K562 (cell line): ENCODE data around the gene HSF5. TPM values are rescaled to one million over a fixed set of nuclear protein-coding genes. Genes with fewer than 3 reads are reported as not detected.

Experiments
- ATAC-seq: fragments of 200-7000 bp; cut with Tn5 transposase; 3 replicates; pipeline ENCODE4 v1.9.1; 2020; ENCODE audit warnings: moderate library complexity
- BruUV-seq: library from RNA; stranded (reverse); fragments of 400-500 nt; replicated peaks from 2 replicates; lab custom pipeline; 2021; lab: Mats Ljungman, UMichigan
- CTCF ChIA-PET: fragments of 300-600 bp; formaldehyde crosslinking; extraction: SDS; loops from one replicate; lab custom pipeline; 2021; ENCODE audit warnings: low intra/inter-chr PET ratio; lab: Yijun Ruan, JAX
- POLR2A ChIA-PET: fragments of 300-600, 350-650 bp; sonication (Branson Sonifier 250); formaldehyde crosslinking; extraction: SDS; loops from one replicate; lab custom pipeline; 2021; ENCODE audit warnings: antibody characterized with exemption, inconsistent platforms; lab: Yijun Ruan, JAX
- DNase-seq, 4 experiments: peaks; one replicate each; pipeline versions ENCODE4 v3.0.0 to v3.0.0-alpha.2; 2011 to 2018; ENCODE audit warnings: low spot score in 3 of 4, mixed read lengths in 3 of 4; ENCODE audit errors: extremely low read depth in 1 of 4
- FAIRE-seq: peaks from 2 replicates; lab custom pipeline; 2011; peaks lifted over from hg19 to GRCh38; lab: Jason Lieb, UNC
- H2AFZ ChIP-seq: 2 replicates; pipeline ENCODE4 v1.6.0; 2011; ENCODE audit warnings: low read depth, low read length, control low read depth, inconsistent platforms
- H3K27ac ChIP-seq: fragments of 200-600 bp; 3 replicates; pipeline ENCODE4 v1.8.0; 2011; ENCODE audit warnings: low read depth, mild to moderate bottlenecking, control low read depth, inconsistent platforms, low read length, moderate library complexity, mixed read lengths; ENCODE audit errors: extremely low read depth
- H3K27me3 ChIP-seq, 2 experiments: fragments of 300-600 bp in 1 of 2; 2 replicates in 1 of 2; 3 replicates in 1 of 2; pipeline versions ENCODE4 v1.6.0 to v1.8.0; 2011; ENCODE audit warnings: inconsistent platforms in 2 of 2, low read length in 2 of 2, mild to moderate bottlenecking in 1 of 2, mixed read lengths in 1 of 2, moderate library complexity in 1 of 2; ENCODE audit not compliant: control insufficient read depth in 2 of 2, insufficient read depth in 2 of 2
- H3K36me3 ChIP-seq: fragments of 300-600 bp; 3 replicates; pipeline ENCODE4 v1.8.0; 2011; ENCODE audit warnings: mild to moderate bottlenecking, low read length, inconsistent platforms; ENCODE audit not compliant: control insufficient read depth, insufficient read depth
- H3K4me1 ChIP-seq, 2 experiments: fragments of 200-600 bp in 1 of 2; replicated peaks in 1 of 2; 2 replicates in 1 of 2; 3 replicates in 1 of 2; pipeline versions ENCODE4 v1.5.1 to v1.8.0; 2011; ENCODE audit warnings: inconsistent platforms in 2 of 2, low read length in 2 of 2, mild to moderate bottlenecking in 1 of 2, mixed read lengths in 1 of 2, moderate library complexity in 1 of 2; ENCODE audit not compliant: control insufficient read depth in 2 of 2, insufficient read depth in 2 of 2
- H3K4me2 ChIP-seq: 2 replicates; pipeline ENCODE4 v1.6.1; 2011; ENCODE audit warnings: low read length, control low read depth, inconsistent platforms, mixed read lengths; ENCODE audit not compliant: insufficient read depth
- H3K4me3 ChIP-seq: fragments of 200-600 bp; sonication (generic), shearing (Covaris generic); 2 replicates; pipeline ENCODE4 v1.5.1; 2016; ENCODE audit warnings: control low read depth, inconsistent platforms
- H3K79me2 ChIP-seq: fragments of 200-600 bp; 3 replicates; pipeline ENCODE4 v1.8.0; 2011; ENCODE audit warnings: low read length, inconsistent platforms; ENCODE audit not compliant: control insufficient read depth, insufficient read depth
- H3K9ac ChIP-seq, 2 experiments: 2 replicates each; pipeline versions ENCODE4 v1.6.0 to v1.6.1; 2011; ENCODE audit warnings: low read depth in 2 of 2, low read length in 2 of 2, control low read depth in 1 of 2, inconsistent platforms in 1 of 2, mild to moderate bottlenecking in 1 of 2, mixed read lengths in 1 of 2; ENCODE audit not compliant: insufficient read depth in 1 of 2
- H3K9me1 ChIP-seq: one replicate; pipeline ENCODE4 v1.6.0; 2011; ENCODE audit warnings: inconsistent platforms, mild to moderate bottlenecking, low read length, moderate library complexity; ENCODE audit not compliant: control insufficient read depth, insufficient read depth
- H3K9me3 ChIP-seq: replicated peaks from 2 replicates; pipeline ENCODE4 v1.5.1; 2011; ENCODE audit warnings: low read depth, low read length, inconsistent platforms; ENCODE audit not compliant: control insufficient read depth, insufficient read depth
- H4K20me1 ChIP-seq: replicated peaks from 2 replicates; pipeline ENCODE4 v1.6.1; 2011; ENCODE audit warnings: low read length, inconsistent platforms, mixed read lengths; ENCODE audit not compliant: control insufficient read depth, insufficient read depth
- ARID2 ChIP-seq: fragments of 450-650 bp; IDR thresholded peaks from 2 replicates; pipeline ENCODE4 v1.6.1; 2017; ENCODE audit warnings: antibody characterized with exemption, mild to moderate bottlenecking
- COPS2 ChIP-seq: fragments of 450-650 bp; conservative IDR thresholded peaks from 2 replicates; pipeline ENCODE4 v1.6.1; 2016; ENCODE audit warnings: mild to moderate bottlenecking, moderate library complexity
- EP400 ChIP-seq: fragments of 450-650 bp; IDR thresholded peaks from 2 replicates; pipeline ENCODE4 v1.6.1; 2017; ENCODE audit warnings: antibody characterized with exemption, mild to moderate bottlenecking, moderate library complexity
- NR2C1 ChIP-seq, 2 experiments: fragments of 450-650 bp; IDR thresholded peaks; 2 replicates each; pipeline ENCODE4 v1.6.1; 2017; ENCODE audit warnings: mild to moderate bottlenecking in 2 of 2, antibody characterized with exemption in 1 of 2, inconsistent platforms in 1 of 2, missing compliant biosample characterization in 1 of 2, missing genetic modification characterization in 1 of 2
- RBM17 ChIP-seq: fragments of 200-400 bp; formaldehyde crosslinking; IDR thresholded peaks from 2 replicates; pipeline ENCODE4 v1.6.1; 2017; ENCODE audit warnings: low read depth, mild to moderate bottlenecking, low read length, borderline replicate concordance
- SLC30A9 ChIP-seq: fragments of 250-450 bp; sonication (Bioruptor Pico); IDR thresholded peaks from 2 replicates; pipeline ENCODE4 v1.8.0; 2022; ENCODE audit warnings: mild to moderate bottlenecking, moderate library complexity
- SMARCB1 ChIP-seq: IDR thresholded peaks from 2 replicates; pipeline ENCODE4 v1.6.1; 2011; ENCODE audit warnings: improper control_type of control experiment, low read depth; ENCODE audit not compliant: insufficient read length
- ZEB2 ChIP-seq: fragments of 450-650 bp; IDR thresholded peaks from 2 replicates; pipeline ENCODE4 v1.6.1; 2016
- ZFX ChIP-seq: sonication (generic); formaldehyde crosslinking; IDR thresholded peaks from 2 replicates; pipeline ENCODE4 v1.8.0; 2022; ENCODE audit warnings: mild to moderate bottlenecking, missing genetic modification reagents, moderate library complexity
- ZNF699 ChIP-seq: fragments of 250-450 bp; sonication (Bioruptor Pico); IDR thresholded peaks from 2 replicates; pipeline ENCODE4 v1.8.0; 2021; ENCODE audit warnings: mild to moderate bottlenecking, moderate library complexity; ENCODE audit not compliant: insufficient replicate concordance
- WGBS: fragments of 100-300 bp; shearing (Covaris generic); methylation state at CpG from one replicate; pipeline ENCODE4 v1.1.6; 2016; ENCODE audit warnings: low coverage, mixed read lengths; ENCODE audit not compliant: insufficient coverage; ENCODE audit errors: missing lambda C conversion rate; 5-methylcytosine and 5-hydroxymethylcytosine counted together
- in situ Hi-C: fragments of 300-500 bp; cut with MboI; formaldehyde crosslinking; loops from 4 replicates; pipeline ENCODE4 v1.15.0; 2018; ENCODE audit warnings: inconsistent platforms, mixed read lengths
- intact Hi-C: fragments of 100-400 bp; cut with micrococcal nuclease; formaldehyde crosslinking; loops from 2 replicates; pipeline ENCODE4 v1.14.2; 2022
- polyA plus RNA-seq, 8 experiments: library from polyadenylated mRNA; depleted of rRNA in 4 of 8; stranded (reverse) in 5 of 8; unstranded in 3 of 8; fragments of >200 nt; fragmentation: Nextera tagmentation in 2 of 8; fragmentation: Illumina TruSeq in 1 of 8; extraction: Ambion mirVana in 2 of 8; extraction: Trizol in 1 of 8; gene quantifications; 2 replicates each; pipeline versions ENCODE4 v1.2.1 to v1.2.3, GENCODE V29; 2011 to 2014; ENCODE audit warnings: inconsistent platforms in 1 of 8, missing spikeins in 1 of 8
- total RNA-seq, 7 experiments: library from RNA; depleted of rRNA in 6 of 7; stranded (reverse); fragments of >200 nt in 6 of 7; fragmentation: Illumina TruSeq in 2 of 7; extraction: Trizol in 2 of 7; gene quantifications; 2 replicates each; pipeline versions ENCODE4 v1.2.1 to v1.2.3, GENCODE V29; 2011 to 2021; ENCODE audit warnings: low replicate concordance in 1 of 7
- TF ChIP-seq, protein P1 (sequence below): sonication (generic); formaldehyde crosslinking; IDR thresholded peaks from 2 replicates; pipeline ENCODE4 v1.8.1; 2022; ENCODE audit warnings: missing genetic modification reagents
- TF ChIP-seq, protein P2 (sequence below): fragments of 200-400 bp; formaldehyde crosslinking; IDR thresholded peaks from 2 replicates; pipeline ENCODE4 v1.6.1; 2017; ENCODE audit warnings: mild to moderate bottlenecking, low read depth, low read length, moderate library complexity
- TF ChIP-seq, protein P3 (sequence below): fragments of 250-450 bp; sonication (Bioruptor Pico); IDR thresholded peaks from 2 replicates; pipeline ENCODE4 v1.8.0; 2022; ENCODE audit warnings: moderate library complexity, mild to moderate bottlenecking, inconsistent platforms
- TF ChIP-seq, protein P4 (sequence below): fragments of 450-650 bp; formaldehyde crosslinking; IDR thresholded peaks from 2 replicates; pipeline ENCODE4 v1.4.0; 2022; ENCODE audit warnings: missing genetic modification characterization
- TF ChIP-seq, protein P5 (sequence below), 2 experiments: IDR thresholded peaks; 2 replicates each; pipeline ENCODE4 v1.6.1; 2011; ENCODE audit warnings: borderline replicate concordance in 1 of 2, control low read depth in 1 of 2, low read depth in 1 of 2, low read length in 1 of 2, mild to moderate bottlenecking in 1 of 2, mixed read lengths in 1 of 2, moderate library complexity in 1 of 2; ENCODE audit not compliant: insufficient read depth in 1 of 2, insufficient read length in 1 of 2, poor library complexity in 1 of 2, severe bottlenecking in 1 of 2; ENCODE audit errors: extremely low read depth in 1 of 2

The HSF5 gene
- total and polyA plus RNA-seq, 9 of the 15 experiments (the other 6 are each of a cell fraction or from before 2014, with no cell fraction given): 0.04 TPM; not detected in 8

DNA sequence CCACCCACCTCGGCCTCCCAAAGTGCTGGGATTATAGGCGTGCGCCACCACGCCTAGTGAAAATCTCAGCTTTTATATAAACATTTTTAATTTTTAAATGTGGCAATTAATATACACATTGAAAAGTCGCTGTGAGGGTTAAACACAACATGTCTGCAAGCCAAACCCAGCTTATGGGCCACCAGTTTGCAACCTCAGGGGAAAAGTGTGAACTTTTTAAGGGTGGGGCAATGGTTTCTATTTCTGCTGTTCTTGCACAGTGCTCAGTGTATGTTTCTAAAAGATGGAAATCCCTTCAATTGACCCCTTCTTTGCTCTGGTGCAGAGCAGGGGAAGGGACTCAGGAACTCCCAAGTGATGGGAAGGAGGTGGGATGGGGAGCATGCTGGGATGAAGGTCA is 117.9 kb downstream of the HSF5 start:
- no peaks in the 10 kb centered on the region for H3K36me3 ChIP-seq
- in situ Hi-C loops: no loop called here
- ATAC-seq: no peak
- no peaks in the 10 kb centered on the region for H3K9me1 ChIP-seq
- no peak overlapping the region for H3K4me2 ChIP-seq
- H3K4me1 ChIP-seq: peaks cover 13 to 21% of the 10 kb centered on the region in 2 experiments; a peak in 4 of 5 replicates
- H2AFZ ChIP-seq: no peak overlapping the region
- no peaks in the 10 kb centered on the region for H3K27me3 ChIP-seq
- no TSS peak for BruUV-seq
- no peak overlapping the region for H3K27ac ChIP-seq
- TF ChIP-seq, protein P1, sequence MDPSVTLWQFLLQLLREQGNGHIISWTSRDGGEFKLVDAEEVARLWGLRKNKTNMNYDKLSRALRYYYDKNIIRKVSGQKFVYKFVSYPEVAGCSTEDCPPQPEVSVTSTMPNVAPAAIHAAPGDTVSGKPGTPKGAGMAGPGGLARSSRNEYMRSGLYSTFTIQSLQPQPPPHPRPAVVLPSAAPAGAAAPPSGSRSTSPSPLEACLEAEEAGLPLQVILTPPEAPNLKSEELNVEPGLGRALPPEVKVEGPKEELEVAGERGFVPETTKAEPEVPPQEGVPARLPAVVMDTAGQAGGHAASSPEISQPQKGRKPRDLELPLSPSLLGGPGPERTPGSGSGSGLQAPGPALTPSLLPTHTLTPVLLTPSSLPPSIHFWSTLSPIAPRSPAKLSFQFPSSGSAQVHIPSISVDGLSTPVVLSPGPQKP (CRISPR knock-in tag): no peak
- TF ChIP-seq, protein P2, sequence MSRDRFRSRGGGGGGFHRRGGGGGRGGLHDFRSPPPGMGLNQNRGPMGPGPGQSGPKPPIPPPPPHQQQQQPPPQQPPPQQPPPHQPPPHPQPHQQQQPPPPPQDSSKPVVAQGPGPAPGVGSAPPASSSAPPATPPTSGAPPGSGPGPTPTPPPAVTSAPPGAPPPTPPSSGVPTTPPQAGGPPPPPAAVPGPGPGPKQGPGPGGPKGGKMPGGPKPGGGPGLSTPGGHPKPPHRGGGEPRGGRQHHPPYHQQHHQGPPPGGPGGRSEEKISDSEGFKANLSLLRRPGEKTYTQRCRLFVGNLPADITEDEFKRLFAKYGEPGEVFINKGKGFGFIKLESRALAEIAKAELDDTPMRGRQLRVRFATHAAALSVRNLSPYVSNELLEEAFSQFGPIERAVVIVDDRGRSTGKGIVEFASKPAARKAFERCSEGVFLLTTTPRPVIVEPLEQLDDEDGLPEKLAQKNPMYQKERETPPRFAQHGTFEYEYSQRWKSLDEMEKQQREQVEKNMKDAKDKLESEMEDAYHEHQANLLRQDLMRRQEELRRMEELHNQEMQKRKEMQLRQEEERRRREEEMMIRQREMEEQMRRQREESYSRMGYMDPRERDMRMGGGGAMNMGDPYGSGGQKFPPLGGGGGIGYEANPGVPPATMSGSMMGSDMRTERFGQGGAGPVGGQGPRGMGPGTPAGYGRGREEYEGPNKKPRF: no peak
- TF ChIP-seq, protein P3, sequence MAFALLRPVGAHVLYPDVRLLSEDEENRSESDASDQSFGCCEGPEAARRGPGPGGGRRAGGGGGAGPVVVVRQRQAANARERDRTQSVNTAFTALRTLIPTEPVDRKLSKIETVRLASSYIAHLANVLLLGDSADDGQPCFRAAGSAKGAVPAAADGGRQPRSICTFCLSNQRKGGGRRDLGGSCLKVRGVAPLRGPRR (CRISPR knock-in tag): no peak
- TF ChIP-seq EP400 (no peak), SLC30A9 (CRISPR knock-in tag) (no peak), ARID2 (no peak), RBM17 (no peak), COPS2 (no peak), SMARCB1 (no peak), ZEB2 (no peak), NR2C1 (IDR thresholded peaks at IDR 0.05) (no peak), NR2C1 (tag; IDR thresholded peaks at IDR 0.05) (no peak), ZFX (no peak), ZNF699 (CRISPR knock-in tag) (no peak)
- TF ChIP-seq, protein P4, sequence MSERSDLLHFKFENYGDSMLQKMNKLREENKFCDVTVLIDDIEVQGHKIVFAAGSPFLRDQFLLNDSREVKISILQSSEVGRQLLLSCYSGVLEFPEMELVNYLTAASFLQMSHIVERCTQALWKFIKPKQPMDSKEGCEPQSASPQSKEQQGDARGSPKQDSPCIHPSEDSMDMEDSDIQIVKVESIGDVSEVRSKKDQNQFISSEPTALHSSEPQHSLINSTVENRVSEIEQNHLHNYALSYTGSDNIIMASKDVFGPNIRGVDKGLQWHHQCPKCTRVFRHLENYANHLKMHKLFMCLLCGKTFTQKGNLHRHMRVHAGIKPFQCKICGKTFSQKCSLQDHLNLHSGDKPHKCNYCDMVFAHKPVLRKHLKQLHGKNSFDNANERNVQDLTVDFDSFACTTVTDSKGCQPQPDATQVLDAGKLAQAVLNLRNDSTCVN (CRISPR knock-in tag): no peak
- TF ChIP-seq, protein P5, sequence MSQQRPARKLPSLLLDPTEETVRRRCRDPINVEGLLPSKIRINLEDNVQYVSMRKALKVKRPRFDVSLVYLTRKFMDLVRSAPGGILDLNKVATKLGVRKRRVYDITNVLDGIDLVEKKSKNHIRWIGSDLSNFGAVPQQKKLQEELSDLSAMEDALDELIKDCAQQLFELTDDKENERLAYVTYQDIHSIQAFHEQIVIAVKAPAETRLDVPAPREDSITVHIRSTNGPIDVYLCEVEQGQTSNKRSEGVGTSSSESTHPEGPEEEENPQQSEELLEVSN (IDR thresholded peaks at IDR 0.05; ENCODE audit: borderline replicate concordance in 1 of 2, extremely low read depth in 1 of 2, insufficient read depth in 1 of 2, insufficient read length in 1 of 2, low read depth in 1 of 2, low read length in 1 of 2, poor library complexity in 1 of 2, severe bottlenecking in 1 of 2): no peak
- ChIA-PET POLR2A (interaction anchor here (0.8 to 4.4 kb wide), 4 partner anchors 11 to 45 kb away, joined by 3 to 23 read pairs (median 4); no protein-coding TSS in a partner anchor), CTCF (no interaction called here)
- H4K20me1 ChIP-seq: no peaks in the 10 kb centered on the region
- intact Hi-C loops: no loop called here
- H3K4me3 ChIP-seq: no peak overlapping the region
- WGBS: 77% methylated on average over 5 of the region's 5 CpGs
- H3K9ac ChIP-seq: no peak overlapping the region
- no peak for DNase-seq
- no peaks in the 10 kb centered on the region for H3K9me3 ChIP-seq
- no peak for FAIRE-seq
- no peaks in the 10 kb centered on the region for H3K79me2 ChIP-seq
